NCI-H1092 (cell line): ENCODE results near the gene PALB2.

Experiments
- DNase-seq: peaks from one replicate; lab custom pipeline; 2025; lab: John Stamatoyannopoulos, UW

Gene PALB2

DNA sequence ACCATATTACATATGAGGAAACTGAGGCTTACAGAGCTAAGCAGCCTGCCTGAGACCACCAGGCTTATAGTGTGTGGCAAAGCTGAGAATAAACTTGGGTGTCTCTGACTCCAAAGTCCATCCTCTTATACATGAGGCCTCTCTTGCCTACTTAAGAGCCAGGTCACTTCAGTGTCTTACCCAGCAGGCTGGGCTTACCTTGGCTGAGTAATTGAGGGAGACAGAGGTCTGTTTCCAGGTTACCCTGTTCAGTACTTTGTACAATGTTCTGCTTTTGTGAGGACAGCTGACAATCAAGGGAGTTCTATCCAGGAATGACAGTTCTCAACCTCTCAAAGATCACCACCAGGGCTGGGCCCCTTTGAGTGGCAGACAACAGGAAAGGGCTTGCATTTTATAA is 59.3 kb downstream of the PALB2 start:
- DNase-seq, result no peak

DNA sequence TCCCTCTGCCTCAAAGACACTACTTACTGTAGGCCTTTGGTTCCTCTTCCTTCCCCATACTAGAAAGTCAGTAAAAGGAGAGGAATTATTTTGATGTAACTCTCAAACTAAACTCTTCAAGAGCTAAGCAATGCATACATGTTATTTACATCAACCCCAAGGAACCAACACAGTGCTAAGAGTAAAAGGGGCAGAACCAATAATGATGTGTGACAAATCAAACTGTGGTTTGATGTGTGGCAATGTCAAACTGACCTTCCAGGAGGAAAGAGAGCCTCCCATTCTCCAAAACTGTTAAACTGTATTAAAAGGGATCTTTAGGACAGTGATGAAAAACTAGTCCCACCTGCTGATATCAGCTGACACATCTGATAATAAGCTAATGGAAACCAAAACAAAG is 60.7 kb downstream of the PALB2 start:
- DNase-seq, result no peak

DNA sequence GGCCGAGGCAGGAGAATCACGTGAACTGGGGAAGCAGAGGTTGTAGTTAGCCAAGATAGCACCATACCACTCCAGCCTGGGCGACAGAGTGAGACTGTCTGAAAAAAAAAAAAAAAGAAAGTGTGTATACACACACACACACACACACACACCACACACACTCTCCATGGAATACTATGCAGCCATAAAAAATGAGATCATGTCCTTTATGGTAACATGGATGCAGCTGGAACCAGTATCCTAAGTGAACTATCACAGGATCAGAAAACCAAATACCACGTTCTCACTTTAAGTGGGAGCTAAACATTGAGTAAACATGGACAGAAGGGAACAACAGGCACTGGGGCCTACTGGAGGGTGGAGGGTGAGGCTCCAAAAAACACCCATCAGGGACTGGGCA is 61.7 kb downstream of the PALB2 start:
- no peak for DNase-seq

DNA sequence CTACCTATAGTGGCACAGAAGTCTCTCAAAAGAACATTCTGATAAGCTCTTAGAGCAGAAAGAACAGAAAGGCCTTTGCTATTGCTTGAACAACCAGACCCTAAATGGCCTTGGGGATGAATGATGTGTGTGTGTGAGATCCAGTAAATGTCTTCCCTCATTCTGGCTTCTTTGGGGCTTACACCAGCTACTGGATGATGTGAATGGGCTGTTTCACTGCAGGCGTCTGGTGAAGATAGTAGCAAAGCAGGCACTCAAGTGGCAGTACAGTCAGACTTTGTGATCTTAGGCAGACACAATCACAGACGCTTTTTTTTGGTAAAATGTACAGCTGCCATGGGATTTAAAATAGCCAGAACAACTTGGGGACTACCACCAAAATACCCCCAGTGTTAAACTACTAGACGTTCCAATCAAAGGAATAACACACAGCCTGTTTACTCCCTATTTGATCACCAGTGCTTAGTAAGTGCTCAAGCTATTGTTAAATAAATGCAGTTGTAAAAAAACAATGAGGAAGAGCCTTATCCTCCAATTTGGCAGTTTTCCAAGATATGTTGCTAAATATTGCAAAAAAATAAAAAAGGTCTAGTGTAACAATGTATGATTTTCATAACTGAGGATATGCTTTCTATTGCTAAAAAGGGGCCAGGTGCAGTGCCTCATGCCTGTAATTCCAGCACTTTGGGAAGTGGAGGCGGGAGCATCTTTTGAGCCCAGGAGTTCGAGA is 62.8 kb downstream of the PALB2 start:
- no peak for DNase-seq

DNA sequence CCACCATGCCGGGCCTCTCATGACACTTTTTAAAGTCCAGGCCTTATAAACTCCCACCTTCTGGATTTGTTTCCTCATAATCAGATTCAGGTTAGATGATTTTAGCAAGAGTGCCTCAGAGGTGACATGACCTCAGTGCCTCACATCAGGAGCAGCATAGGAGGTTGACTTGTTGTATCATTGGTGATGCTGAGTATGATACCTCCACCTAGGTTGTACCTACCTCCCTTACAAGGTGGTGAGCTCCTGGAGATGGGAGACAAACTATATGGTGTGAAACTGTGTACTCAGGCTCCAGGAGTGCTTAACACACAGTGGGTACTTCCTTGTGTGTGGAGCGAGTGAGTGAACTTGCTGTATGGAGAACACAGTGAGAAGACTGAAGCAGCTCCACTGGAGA is 63.6 kb downstream of the PALB2 start:
- no peak for DNase-seq

DNA sequence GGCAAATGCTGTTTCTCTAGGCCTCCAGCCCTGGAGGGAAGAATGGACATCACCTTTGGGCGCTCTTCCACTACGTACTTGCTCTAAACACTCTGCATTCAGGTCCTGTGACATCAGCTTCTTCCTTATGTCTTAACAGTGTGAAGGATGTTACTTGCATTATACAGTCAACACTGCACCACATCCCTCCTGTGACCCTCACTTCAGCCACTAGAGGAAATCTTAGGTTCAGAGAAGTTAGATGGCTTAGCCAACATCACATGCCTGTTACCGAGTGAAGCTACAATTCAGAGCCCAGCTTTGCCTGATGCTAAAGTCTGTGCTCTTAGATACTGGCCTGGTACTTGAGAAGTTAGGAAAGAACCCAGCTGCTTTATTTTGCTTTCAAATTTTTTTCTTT is 65.3 kb downstream of the PALB2 start:
- DNase-seq, result no peak

DNA sequence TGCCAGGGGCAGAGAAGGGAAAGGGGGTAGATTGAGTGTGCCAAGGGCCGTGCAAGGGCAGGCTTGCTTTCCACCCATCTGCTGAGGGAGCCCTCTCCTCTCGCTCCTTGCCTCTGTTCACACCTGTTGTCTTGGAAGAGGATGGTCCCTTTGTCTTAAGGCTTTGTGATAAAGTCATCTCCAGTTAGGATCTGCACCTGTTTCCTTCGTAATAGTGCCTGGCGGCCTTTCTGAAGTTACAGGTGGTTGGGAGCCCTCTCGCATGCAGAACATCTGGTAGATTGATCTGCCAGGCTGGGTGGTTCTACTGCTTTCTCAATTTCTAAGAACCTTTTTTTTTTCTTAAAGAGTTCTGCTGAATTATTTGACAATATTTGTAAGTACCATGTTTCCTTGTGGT is 67.3 kb downstream of the PALB2 start:
- no peak for DNase-seq

DNA sequence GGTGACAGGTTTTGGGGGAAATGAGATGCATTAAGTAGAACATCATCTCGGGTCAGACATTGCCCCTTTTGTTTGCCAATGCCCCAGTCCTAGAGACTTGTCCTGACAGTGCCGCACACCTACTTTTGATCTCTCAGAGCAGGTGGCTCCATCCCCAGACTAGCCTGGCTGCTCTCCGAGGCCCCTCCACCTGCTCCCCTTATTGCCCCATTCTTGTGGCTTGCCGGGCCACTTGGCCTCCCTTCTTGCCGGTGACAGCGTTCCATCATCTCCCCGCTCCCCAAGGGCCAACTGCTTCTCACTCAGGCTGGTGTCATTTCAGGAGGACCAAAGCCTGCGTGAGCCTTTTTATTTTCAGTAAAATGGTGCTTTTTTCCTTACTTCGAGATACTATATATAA is 68.7 kb downstream of the PALB2 start:
- no peak for DNase-seq

DNA sequence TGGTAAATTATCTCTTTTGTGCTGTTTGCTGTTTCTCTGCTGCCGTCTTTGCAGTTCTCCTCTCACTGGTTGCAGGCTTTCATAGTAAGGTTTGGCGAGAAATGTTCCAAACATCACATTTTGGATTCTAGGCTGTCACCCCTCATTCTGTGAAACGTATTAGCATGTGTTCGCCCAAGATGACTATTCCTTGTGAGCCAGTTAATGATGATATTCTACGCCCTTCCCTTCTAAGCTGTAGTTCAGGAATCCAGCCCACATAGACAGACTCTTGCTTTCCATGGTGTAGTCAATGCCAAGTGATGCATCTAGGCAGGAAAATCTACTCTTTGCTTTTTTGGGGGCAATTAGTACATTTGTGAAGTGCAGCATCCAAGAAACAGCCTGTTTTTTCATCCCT is 69.2 kb downstream of the PALB2 start:
- DNase-seq, result no peak

DNA sequence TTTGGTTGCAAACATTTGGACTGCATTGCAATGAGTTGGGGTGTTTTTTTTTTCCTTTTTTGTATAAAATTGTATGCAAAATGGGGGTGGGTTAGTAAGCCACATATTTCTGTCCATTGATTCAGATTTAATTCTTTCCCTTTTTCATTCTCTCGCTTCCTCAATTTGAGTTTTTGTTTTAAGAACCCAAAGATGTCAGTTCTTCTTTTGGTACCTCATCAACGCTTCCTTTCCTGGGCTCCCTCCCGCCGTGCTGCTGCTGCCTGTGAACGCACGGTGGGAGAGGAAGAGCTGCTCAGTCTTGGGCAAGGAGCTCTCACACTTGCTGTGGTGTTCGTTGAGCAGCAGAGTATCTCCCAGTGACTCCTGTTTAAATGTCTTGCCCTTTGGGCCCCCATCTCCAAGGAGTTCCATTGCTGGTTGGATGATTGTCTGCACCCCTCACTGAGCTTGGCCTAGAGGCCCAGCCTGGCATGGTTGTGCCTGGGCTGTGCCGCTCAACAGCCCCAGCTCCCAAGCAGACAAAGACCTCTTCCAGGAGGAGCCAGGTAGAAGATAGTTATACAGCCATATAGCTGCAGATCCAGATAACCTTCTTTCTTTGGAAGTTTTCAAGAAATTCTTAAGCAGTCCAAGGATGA is 70.0 kb downstream of the PALB2 start:
- DNase-seq, result no peak

DNA sequence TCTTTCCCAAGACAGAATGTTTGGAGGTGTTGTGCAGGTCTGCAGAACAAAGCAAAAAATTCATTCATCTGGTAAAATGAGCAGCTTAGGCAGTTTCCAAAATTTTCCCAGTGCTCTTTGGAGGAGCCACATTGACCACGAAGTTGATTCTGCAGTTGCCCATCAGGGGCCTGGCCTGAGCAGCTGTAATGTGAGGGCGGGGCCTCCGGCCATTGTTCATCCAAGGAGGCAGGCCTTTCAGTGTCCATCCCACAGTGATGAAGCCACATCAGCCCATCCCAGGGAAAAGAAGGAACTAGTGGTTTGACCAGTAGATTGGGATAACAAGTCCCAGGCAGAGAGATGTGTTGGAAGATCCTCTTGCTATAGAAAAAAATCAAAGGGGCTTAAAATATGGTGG is 73.5 kb downstream of the PALB2 start:
- DNase-seq, result no peak

DNA sequence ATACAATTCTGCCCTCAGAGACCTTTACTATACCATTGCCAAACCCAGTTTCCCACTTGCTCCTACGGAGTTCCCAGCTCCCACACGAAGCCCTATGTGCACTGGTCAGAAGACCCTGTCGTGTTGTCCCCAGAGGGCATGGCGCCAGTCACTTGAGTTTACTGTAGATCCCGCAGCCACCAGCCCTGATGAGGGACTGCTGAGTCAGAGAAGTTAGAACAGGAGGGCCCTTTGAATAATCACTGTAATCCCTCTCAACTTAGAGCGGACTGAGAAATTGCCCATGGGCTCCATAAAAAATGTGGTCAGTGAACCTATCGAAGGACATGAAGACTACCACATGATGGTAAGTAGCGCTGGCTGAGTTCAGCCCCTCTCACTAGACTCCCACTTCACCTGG is 74.4 kb downstream of the PALB2 start:
- no peak for DNase-seq

DNA sequence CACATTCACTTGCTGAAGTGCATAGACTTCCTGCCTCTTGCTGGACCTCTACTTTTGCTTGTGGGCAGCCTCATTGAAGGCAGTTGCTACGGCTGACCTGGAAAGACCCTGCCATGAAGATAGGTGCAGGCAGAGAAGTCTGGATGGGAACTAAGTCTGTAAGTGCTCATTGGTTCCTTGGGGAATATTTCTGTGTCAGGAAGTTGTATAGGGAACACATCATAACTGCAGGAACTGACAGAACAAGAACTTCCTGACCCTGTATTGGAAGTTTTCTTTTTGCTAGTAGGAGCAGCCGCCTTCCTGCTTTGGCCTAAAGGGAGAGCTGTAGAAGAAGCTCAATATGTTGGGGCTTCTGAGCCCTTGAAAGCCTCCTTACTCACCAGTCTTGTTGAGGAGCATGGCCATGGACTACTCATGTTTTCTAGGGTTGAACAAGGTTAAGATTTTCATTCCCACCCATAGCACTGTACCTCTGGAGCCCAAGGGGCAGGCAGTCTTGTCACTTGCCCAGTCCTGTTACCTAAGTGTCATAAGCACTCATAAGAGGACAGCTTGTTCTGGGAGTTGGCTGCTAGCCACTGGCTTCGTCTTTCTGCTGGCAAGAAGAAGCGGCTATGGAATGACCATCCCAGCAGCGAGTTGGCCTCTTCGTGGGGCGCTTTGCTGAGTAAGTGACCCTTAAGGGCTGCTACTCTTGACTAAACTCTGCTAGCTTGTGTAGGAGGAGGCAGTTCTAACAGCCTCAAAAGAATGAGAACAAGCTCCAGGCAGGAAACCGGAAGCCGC is 76.3 kb downstream of the PALB2 start:
- no peak for DNase-seq

DNA sequence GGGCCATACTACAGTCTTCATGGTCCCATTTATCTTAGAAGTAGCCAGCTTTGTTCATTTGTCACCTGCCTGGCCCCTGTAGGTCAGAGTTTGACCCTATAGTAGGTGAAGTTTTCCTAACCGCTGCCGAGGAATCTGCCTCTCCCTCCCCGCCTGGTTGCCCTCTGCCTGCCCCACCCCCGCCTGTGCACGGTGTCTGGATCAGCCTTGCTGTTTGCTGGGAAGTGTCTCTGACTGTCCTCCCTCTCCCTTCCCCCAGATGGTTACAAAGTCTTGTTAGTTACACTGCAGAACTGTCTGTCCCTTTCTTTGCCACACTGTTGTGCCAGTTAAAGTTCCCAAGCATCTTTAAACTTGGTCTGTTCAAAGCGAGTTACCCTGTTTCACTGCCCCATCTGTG is 77.9 kb downstream of the PALB2 start:
- no peak for DNase-seq

DNA sequence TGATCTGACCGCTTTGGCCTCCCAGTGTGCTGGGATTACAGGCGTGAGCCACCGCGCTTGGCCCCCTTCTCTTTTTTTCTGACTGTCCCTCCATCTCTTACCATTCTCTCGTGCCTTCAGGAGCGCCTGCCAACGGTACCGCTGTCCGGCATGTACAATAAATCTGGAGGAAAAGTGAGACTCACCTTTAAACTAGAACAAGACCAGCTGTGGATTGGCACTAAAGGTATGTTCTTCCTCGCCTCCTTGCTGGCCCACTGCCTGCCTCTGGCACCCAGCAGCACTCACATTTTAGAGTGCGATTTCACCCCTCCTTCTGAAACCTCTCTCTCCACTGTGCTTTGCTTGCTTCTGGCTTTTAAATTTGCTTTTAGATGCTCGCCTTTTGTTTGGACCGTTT is 78.6 kb downstream of the PALB2 start:
- DNase-seq, result no peak

DNA sequence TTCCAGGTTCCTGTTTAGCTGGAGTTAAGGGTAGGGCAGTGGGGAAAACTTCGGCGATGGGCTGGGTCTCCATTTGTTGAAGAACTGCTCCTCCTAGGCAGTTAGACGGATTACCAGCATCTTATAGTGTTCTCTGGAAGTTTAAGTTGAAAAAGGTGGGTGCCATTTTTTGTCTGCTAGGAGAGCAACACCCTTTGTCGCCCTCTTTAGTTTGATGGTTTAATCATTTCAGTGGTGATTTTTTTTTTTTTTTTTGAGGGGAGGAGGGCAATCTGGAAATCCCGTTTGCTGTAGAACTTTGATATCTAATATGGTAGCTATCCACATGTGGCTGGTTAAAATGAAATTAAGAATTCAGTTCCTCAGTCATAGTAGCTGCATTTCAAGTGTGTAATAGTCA is 79.5 kb downstream of the PALB2 start:
- no peak for DNase-seq

DNA sequence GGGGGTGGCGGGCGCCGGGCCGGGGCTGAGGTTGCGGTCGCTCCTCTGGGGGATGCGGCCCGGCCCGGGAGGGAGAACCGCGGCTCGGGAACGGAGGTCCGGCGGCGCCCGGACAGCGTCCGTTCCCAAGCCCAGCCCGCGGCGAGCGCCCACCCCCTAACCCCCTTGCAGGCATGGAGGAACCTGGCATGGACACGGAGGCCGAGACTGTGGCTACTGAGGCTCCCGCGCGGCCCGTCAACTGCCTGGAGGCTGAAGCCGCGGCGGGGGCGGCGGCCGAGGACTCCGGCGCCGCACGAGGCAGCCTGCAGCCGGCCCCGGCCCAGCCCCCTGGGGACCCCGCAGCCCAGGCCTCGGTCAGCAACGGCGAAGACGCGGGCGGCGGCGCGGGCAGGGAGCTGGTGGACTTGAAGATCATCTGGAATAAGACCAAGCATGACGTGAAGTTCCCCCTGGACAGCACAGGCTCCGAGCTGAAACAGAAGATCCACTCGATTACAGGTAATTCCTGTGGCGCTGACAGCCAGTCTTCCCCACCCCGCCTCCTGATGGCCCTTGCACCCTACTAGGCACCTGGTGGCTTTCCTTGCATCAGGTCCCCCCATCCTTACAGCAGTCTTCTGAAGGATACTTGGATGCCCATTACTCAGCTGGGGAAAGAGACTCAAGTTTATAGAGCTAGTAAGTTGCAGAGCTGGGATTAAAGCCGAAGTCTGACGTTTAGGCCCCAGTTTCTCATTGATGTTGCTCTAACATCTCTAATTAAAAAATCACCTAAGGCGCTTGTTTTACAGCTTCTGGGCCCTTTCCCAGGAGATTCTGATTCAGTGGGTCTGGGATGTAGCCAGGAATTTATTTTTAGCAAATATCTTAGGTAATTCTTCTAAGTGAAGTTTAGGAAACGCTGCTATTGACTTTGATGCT is 83.1 kb downstream of the PALB2 start:
- DNase-seq, result no peak

DNA sequence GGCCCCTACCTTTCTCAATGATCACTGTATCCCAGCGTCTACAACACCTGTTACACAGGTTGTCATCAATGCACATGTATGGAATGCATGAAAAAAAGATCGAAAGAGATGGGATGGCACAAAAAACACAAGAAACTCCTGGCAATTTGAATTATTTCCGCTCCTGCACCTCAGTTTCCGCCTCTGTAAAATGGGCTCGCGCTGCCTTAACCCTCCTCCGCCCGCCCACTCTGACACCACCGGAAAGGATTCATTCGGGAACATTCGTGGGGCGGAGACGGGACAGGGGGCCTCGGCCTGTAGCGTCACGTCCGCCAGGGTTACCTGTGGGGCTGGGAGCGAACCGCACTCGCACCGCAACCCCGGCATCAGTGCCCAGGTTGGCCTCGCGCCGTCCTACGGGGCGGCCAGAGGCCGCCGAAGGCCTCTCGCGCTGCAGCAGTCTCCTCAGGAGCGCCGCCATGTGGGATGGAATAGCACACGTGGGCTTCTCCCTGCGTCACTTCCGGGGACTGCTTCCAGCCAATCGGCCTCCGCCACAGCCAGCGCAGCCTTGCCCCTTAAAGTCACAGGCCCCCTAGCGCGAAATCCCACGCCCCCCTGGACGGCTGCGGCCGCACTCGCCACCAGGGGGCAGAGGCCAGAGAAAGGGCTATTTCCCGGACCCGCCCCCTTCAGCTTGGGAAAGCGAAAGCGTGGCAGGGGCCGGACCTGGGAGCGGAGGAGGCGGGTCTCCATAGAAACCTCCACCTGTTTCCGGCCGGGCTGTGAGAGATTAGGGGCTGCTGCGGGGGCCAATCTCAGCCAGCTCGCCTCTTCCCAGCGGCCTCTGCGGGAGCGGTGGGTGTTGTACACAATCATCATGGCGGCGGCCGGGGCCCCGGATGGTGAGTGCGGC is 84.0 kb downstream of the PALB2 start, which contains the start of the genes EARS2 and UBFD1:
EARS2 (minus strand) TSS at position 470 of the 898 bp plus-strand sequence; CDS start at position 463, 7 bp downstream.
UBFD1 (plus strand) TSS at position 847 of the 898 bp plus-strand sequence; CDS start at position 863, 16 bp downstream.
- DNase-seq, result peak; percentile 97

DNA sequence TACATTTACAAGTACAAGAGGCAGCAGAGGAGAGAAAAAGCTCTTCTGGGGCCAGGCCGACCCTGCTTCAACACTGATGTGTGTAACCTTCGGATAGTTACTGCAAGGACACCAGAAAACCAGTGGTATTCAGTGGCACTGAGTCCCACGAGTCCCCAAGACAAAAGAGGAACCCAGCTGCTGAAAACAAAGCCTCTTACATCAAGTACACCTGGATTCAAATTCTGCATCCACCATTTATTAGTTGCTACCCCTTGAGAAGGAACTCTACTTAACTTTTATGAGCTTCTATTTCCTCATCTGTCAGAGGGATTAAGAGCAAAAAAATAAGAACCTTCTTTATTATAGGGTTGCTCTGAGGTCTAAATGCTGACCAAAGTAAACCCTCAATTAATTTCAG is 86.6 kb downstream of the PALB2 start:
- DNase-seq, result no peak
